ENCODE data around the gene SUB1.
"Not testable (repeated sequence)": the region's sequence is repeated elsewhere in the genome, so short reads cannot be mapped to it uniquely, and the experiment has no call there.

SUB1 gene

DNA sequence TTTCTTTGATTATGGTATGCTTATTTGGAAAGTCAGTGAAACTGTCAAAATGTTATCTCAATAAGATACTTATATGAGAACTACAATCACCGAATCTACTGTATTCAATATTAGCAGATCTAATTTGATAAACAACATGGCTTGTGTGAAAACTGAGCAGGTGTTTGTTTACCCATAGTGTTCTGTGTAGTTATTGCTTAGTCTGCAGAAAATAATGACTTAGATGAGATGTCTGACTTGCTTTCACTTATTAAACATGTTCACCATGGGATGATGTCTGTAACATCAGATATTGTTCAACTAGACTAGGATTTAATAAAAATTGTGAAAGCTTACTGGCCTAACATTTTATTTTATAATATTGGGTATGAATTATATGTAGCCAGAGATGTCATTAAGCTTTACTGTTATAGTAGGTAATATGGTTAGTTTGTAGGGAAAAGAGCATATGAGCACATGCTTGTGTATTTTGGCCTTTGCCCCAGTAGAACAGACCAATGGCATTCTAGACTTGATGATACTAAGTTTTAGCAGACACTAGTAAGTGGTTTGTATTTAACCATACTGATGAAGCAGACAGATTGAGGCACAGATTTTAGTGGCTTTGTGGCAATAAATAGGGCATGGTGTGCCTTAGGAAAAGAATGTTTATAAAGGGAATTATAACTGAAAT, 16.4 kb downstream of the SUB1 start:
- no peak for DNase-seq

DNA sequence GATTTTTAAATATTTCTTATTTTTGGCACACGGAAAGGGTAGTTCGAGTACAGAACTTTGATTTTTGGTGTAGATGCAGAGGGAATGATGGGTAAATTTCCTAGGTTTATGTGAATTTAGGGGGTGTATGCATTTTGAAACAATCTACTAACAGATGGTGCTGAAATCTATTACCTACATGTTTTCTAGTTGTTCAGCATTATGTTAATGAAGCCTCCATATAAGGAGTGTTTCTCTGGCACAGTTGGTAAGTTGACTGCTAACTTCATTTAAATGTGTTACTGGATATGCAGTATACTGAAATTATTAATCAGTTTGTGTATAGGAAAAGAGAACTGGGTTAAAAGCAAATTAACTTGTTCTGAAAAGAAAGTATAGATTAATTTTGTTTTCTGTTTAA, 17.5 kb downstream of the SUB1 start:
- no peak for DNase-seq

DNA sequence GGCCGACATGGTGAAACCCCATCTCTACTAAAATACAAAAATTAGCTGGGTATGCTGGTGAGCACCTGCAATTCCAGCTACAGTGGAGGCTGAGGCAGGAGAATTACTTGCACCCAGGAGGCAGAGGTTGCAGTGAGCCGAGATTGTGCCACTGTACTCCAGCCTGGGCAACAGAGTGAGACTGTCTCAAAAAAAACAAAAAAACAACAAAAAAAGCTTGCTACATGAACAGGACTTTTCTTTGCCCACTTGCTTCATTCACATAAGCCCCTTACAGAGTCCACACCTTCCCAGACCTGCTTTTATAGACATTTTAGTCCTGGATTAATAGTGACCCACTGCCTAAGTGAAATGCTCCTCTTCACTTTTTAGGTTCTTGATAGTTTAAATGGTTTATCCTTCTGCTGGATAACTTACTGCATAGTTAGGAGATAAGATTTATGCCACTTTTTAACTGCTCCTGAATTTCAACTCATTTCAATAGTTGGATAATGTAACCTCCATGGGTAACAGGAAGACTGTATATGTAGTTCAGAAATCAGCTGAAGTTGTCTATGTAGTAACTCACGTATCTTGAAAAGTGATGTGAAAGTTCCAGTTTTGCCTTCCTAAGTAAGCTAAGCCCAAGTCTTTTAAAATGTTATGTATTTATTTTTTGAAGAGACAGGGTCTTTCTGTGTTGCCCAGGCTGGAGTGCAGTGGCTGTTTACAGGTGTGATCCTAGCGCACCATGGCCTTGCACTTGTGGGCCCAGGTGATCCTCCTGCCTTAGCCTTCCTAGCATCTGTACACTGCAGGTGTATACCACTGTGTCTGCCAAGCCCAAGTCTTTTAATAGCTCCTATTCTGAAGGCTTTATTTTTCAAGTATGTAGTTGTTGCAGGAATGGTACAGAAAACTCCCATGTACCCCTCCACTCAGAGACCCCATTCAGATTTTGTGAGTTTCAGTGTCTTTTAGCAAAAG, 19.7 kb downstream of the SUB1 start:
- no peak for DNase-seq

DNA sequence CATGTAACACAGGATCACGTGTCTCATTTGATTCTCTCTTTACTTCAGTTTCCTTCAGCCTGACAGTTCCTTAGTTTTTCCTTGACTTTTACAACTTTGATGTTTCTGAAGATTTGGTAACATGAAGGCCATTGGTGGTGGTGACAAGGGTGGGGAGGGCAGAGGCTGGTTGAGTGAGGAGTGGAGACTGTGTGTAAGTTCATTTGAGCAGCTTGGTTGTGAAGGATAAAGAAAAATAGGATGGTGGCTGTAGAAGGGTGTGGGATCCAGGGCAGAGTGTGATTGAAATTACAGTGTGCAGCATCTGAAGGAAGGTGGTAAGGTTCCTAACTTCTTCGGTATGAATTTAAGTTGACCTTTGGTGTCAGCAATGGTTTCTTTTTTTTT, 20.4 kb downstream of the SUB1 start:
- no peak for DNase-seq

DNA sequence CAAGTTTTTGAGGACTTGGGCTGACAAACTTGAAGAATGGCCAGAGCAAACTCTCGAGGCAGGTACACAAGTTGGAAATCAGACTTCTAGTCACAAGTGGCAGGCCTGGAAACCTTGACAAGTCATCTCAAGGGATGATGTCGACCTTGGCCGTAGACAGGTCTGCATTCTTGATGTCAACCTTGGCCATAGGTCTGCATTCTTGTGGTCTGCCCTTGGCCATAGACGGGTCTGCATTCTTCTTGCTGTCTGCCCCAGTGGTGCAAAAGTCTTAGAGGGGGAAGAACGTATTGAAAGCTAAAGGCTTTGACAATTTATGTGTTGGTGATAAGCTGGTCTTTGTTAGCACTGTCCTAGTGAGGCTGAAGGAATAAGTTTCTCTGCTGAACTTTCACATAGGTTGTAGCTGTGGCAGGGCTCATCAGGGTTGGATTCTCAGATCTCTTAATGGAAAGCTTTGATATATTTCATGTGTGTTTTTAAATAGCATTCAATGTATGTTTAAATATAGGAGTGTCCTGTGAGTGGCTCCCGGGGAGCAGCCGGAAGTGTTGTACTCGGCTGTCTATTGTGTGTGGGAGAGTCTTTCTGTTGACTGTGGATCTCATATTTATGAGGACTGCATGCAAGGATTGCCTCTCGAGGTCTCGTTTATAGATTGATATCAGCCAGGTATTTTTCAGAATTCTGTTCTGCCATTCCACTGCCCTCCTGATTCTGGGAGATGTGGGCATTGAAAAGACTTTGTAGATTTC, 27.0 kb downstream of the SUB1 start:
- DNase-seq = no peak

DNA sequence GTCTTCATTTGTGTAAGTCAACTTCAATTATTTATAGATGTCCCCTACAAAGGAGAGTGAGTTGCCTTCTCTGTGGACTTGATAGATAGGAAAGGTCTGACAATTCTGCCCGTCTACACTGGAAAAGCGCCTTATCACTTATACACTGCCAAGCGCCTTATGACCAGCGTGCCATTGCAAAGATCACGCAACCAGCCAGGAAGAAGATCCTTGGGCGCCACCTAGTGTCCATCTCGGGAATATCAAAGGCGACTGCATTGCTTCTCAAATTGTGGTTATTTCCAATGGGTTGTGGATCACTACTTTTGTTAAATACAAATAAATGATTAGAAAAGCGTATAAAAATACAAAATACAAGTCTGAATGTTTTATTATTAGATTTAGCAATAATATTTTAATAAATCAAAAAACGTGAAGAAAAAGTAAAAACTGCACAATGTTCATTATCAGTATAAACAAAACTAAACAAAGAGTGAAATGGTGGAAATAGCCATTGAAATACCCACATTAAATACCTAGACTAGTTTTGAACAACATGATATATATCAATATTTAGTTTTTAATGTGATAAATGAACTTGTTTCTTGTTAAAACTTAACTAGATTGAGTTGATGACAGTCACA, 27.8 kb downstream of the SUB1 start:
- peak; percentile 80 to 91 for DNase-seq

DNA sequence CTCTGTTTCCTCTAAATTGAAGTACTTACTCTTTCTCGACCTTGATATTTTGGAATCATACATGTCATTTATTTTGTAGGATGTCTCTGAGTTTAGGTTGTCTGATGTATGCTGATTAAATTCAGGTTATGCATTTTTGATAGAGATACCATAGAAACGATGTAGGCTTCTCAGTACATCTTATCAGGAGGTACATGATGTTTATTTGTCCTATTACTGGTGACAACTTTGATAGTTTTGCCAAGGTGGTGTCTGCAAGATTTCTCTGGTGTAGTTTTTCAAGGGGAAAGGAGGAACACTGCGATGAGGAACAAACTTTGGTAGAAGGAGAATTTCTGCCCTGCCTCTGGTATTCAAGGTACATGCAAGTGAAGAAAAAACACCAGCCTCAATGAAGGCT, 29.9 kb downstream of the SUB1 start:
- DNase-seq = no peak

DNA sequence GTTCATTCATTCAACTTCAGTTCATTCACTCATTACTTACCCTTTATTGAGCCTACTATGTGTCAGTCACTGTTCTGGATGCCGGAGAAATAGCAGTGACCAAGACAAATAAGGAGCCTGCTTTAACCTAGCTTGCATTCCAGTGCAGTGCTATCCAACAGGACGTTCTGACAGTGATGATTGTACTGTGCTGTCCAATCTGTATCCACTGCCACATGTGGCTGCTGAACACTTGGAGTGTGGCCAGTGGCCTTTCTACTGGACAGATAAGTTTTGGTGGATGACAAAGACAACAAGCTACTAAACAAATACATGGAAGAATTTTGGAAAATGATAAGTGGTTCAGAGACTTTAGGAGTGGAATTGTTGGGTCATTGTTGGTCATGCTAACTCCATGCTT, 33.6 kb downstream of the SUB1 start:
- DNase-seq = no peak

DNA sequence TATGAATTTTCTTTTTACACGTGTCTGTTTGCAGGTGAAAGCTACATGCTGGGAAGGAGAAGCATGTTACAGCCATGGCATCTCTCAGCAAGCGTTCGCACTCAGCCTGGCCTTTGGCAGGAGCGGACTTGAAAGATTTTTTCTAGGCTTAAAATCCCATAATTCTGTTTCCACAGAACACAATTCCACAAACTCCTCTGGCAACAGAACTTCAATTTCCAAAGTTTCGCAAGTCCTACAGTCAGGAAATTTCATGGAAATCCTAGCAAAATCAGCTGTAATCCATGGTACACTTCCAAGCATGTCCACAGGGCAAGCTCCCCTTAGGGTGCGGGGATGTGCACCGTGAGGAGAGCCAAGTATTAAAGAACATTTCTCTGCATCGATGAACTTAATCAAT, 35.9 kb downstream of the SUB1 start:
- DNase-seq = no peak

DNA sequence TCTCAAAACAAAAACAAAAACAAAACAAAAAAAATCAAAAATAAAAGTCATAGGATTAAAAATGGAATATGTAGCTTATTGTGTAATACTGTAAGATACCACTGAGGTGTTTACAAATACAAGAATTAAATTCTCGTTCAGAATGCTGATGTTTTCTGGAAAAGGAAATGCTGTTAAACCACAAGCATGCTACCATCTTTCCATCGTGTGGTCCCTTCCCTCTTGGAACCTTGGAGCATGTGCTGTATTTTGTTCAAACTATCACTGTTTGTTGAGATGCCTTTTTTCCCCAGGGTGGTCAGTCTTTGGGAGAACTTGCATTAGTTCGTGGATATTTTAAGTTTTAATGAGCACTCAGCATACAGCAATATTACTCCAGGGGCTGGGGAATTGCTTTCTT, 39.7 kb downstream of the SUB1 start:
- DNase-seq = no peak

DNA sequence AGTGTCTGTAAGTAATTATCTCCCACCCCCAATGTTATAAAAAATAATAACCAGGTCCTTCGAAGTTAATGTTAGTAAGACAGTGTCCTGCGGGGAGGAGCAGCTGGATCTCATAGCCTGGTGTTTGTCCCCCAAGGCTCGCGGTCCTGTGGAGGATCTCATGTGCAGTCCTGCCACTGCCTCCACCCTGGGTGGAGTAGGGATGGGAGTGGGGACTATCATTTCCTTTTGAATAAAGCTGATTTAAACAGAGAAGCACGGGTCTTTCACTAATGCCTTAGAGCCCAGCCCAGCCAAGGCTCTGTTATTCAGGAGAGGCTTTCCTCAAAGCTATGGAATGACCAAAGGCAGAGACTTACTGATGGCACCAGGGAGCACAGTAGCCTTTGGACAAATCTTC, 40.2 kb downstream of the SUB1 start:
- no peak for DNase-seq

DNA sequence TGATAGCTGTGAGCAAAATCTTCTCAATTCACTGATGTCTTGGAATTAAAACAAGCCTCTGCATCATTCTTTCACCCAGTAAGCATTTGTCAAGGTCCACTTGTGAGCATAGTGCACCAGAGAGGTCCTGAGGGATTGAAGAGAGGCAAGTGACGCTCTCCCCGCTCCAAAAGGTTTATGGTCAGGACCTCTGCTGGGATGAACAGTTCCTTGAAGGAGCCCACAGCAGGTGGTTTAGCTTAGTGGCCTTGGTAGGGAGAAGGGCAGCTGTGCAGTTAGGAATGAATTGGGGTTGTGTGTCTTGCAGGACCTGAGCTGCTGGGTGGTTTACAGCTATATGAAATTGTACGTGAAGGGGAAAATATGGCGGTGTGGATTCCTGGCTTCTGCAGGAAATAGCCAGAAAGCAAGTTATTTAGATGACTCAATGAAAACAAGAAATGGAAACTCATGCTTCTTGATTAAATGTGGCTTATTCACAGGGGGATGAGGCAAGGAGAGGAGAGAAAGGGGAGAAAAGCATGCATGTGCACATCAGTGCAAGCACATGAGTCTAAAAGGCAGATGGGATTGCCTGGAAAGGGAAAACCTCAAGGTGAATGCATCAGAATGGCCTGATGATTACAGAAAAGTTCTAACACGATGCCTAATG, 42.0 kb downstream of the SUB1 start:
- DNase-seq = no peak

DNA sequence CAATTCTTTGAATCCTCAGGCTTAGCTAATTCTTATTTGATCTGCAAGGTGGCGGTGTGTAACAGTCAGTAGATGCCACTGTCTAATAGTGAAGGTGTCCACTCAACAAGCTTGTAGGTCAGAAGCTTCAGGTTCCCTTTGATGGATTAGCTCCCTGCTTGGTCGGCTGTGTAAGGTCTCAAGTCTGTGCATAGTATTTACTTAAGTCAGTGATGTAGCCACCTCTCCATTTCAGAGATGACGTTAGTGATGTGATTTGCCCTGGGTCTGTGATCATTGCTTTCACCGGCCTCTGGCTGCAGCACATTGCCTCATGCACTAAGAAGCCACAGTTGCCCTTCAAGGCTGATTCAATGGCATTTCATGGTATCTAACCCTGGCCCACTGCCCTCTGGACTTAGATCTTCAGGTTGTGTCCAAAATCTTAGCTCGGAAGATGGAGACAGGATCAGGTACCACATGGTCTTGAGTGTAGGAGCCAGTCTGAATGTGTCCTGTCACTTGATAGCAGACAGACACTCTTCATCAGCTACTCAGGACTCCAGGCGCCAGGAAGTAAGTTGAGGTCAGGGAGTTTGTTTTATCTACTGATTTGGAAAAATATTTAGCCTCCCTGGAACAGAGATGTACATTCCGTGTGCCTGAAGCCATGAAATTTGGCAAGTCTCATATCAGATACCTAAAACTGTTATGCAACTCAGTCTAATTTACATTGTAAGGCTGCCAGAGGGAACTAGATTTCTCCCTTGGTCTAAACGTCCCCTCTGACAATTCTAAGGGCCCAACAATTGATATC, 42.9 kb downstream of the SUB1 start:
- no peak for DNase-seq

DNA sequence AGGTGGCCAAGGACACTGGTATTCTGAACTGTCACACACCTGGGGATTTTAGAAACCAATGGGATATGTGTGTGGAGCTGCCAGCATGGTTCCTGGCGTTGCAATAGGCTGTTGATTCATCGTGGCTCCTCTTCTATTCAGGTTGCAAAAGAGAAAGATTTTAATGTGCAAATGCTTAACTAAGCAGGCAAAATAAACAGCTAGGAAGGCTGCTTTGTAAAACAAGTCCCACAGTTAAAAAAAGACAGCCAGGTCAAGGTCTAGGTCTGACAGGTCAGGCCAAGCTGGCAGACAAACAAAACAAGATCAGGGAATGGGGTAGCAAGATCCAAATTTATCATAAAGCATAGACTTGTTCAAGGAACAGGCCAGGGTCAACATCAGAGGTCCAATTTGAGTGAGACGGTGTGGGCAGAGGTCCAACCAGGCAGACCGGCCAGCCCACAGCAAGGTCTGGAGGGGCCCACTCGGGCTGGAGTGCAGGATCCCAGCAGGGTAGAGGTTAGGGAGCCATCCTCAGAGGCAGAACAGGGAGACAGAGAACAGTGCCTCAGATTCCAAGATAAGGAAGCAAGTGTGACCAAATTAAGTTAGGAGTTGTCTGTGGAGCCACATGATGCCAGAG, 45.6 kb downstream of the SUB1 start:
- no peak for DNase-seq

DNA sequence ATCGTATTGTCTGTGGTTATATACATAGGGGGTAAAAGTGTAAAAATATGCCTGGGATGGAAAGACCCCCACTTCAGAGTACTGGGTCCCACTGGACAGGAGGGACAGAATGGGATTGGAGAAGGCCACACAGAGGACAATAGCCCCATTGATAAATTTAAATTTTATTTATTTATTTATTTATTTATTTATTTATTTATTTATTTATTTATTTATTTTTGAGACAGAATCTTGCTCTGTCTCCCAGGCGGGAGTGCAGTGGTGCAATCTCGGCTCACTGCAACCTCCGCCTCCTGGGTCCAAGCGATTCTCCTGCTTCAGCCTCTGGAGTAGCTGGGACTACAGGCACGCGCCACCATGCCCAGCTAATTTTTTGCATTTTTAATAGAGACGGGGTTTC, 47.7 kb downstream of the SUB1 start:
- DNase-seq = not testable (repeated sequence)

DNA sequence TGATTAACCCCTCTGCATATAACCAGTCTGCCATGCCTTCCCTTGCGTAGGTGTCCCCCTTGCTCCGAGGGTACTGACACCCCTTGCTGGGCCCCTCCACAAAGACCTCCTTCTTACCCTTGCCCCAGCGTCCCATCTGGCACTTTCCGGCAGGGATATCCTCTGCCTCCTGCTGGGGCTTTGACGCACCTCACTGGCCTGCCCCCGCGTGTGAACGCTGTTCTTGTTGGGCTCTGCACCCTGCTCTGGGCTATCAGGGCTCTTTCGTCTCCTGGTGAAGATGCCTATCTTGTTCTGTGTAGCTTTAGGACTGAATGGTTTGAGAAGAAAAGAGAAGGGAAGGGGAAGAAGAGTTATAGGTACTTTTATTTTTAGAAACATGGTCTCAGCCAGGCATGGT, 53.0 kb downstream of the SUB1 start:
- DNase-seq = no peak

DNA sequence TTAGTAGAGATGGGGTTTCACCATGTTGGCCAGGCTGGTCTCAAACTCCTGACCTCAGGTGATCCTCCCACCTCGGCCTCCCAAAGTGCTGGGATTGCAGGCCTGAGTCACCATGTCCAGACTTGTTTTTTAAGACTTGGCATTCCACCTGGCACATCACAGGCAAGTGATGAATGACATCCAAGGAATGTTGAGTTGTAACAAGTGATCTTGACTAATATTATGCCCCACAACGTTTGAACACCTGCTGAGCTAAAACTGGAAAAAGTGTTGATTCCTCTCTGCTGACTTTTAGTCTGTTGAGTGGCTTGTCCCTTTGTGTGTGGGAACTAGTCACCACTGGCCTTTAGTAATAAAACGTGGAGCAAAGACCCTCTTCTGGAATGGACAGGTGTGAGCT, 54.6 kb downstream of the SUB1 start:
- DNase-seq = no peak

DNA sequence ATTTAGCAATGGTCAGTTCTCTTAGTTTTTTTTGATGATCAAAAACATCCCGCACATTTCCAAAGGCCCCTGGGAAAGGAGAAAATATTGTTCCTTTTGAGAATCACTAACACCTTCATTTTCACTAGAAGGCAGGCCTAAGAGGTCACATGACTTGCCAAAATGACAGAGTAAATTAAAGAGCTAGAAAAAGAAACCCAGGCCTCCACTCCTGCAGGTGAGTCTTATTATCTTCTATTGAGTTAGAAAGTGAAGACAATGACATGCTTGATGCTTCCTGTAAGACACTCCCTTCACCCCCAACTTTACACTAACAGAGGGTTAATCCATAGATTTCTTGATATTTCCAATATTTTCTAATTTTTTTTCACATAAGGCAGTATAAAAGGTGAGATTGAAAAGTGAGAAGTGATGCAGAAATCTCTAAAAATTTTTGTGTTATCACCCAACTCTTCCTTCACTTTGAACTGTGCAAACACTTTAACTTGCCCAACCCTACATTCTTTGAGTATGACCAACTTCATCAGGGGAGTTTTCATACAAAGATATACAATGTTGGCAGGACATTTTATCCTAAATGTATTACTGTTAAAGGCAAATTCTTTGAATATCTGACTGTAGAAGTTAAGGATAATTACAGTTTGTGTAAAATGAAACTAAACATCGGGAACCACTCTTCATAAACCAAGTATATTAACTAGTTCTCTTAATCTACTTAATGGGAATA, 57.1 kb downstream of the SUB1 start:
- no peak for DNase-seq

DNA sequence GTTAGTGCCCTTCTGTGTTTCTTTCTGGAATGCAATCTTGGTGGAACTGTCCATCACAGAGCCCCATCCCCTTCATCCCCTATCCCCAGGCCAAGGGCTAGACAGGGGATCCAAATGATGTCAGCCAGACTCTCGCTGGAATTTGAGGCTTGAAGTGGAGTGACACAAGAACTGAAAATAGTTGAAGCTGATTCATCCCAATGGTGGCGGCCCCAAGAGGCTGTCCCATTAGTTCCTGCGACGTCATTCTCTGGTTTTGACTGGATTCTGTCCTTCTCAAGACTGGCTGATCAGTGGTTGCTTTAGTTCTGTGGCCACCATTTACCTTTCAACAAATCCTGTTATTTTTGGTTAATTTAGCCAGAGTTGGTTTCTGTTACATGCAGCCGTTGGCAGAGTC, 59.9 kb downstream of the SUB1 start:
- no peak for DNase-seq
